BJ (cell line): ENCODE results near the gene OR10P1. TPM values are rescaled to one million over a fixed set of nuclear protein-coding genes. Genes with fewer than 3 reads are reported as not detected.

Experiments used
- CTCF ChIA-PET: fragments of 350-600 bp; formaldehyde crosslinking; extraction: SDS; loops from one replicate; lab custom pipeline; 2021; ENCODE audit warnings: antibody characterized with exemption, inconsistent platforms; lab: Yijun Ruan, JAX
- POLR2A ChIA-PET: fragments of 300-600 bp; sonication (Branson Sonifier 250); formaldehyde crosslinking; extraction: SDS; loops from one replicate; lab custom pipeline; 2021; ENCODE audit warnings: antibody characterized with exemption; lab: Charles Lee
- DNase-seq: peaks from one replicate; pipeline ENCODE4 v3.0.0-alpha.2; 2011; ENCODE audit warnings: low read depth
- H3K27me3 ChIP-seq: 2 replicates; pipeline ENCODE4 v1.6.0; 2011; ENCODE audit warnings: low read length; ENCODE audit not compliant: control insufficient read depth, insufficient read depth
- H3K36me3 ChIP-seq: 2 replicates; pipeline ENCODE4 v1.5.1; 2011; ENCODE audit warnings: low read length; ENCODE audit not compliant: control insufficient read depth, insufficient read depth
- H3K4me3 ChIP-seq: 2 replicates; pipeline ENCODE4 v1.5.1; 2011; ENCODE audit warnings: low read depth, mild to moderate bottlenecking, control low read depth, low read length
- polyA plus RNA-seq: library from polyadenylated mRNA; depleted of rRNA; stranded (reverse); fragments of >200 nt; gene quantifications from 2 replicates; pipeline ENCODE4 v1.2.3, GENCODE V29; 2011
- TF ChIP-seq, protein P1 (sequence below): IDR thresholded peaks from 2 replicates; pipeline ENCODE4 v1.5.1; 2011; ENCODE audit warnings: low read depth, mild to moderate bottlenecking, control low read depth, inconsistent platforms, low read length, moderate library complexity; ENCODE audit not compliant: insufficient read depth

OR10P1 gene
- polyA plus RNA-seq, 1 experiment, result not detected

DNA sequence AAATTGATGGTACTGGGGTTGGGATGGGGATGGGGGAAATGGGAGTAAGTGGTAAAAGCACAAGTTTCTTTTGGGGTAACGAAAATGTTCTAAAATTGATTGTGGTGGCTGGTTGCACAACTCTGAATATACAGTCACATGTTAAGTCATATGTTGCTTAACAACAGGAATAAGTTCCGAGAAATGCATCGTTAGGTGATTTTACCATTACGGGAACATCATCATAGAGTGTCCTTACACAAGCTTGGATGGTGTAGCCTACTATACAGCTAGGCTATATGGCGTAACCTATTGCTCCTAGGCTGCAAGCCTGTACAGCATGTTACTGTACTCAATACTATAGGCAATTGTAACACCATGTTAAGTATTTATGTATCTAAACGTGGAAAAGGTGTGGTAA is 40.0 kb downstream of the OR10P1 start:
- Histone ChIP-seq H3K27me3 (no peaks in the 10 kb centered on the region; the same call in 1 of the 2 replicates), H3K36me3 (no peaks in the 10 kb centered on the region), H3K4me3 (no peak overlapping the region)
- no peak for DNase-seq
- TF ChIP-seq, protein P1, sequence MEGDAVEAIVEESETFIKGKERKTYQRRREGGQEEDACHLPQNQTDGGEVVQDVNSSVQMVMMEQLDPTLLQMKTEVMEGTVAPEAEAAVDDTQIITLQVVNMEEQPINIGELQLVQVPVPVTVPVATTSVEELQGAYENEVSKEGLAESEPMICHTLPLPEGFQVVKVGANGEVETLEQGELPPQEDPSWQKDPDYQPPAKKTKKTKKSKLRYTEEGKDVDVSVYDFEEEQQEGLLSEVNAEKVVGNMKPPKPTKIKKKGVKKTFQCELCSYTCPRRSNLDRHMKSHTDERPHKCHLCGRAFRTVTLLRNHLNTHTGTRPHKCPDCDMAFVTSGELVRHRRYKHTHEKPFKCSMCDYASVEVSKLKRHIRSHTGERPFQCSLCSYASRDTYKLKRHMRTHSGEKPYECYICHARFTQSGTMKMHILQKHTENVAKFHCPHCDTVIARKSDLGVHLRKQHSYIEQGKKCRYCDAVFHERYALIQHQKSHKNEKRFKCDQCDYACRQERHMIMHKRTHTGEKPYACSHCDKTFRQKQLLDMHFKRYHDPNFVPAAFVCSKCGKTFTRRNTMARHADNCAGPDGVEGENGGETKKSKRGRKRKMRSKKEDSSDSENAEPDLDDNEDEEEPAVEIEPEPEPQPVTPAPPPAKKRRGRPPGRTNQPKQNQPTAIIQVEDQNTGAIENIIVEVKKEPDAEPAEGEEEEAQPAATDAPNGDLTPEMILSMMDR, result no peak
- ChIA-PET CTCF (interaction anchor here (1.1 to 1.3 kb wide), 3 partner anchors 21 to 61 kb away, joined by 3 to 12 read pairs (median 3); no protein-coding TSS in a partner anchor), POLR2A (interaction anchor here (0.6 kb wide), 1 partner anchor 21 kb away, joined by 4 read pairs; no protein-coding TSS in a partner anchor)

DNA sequence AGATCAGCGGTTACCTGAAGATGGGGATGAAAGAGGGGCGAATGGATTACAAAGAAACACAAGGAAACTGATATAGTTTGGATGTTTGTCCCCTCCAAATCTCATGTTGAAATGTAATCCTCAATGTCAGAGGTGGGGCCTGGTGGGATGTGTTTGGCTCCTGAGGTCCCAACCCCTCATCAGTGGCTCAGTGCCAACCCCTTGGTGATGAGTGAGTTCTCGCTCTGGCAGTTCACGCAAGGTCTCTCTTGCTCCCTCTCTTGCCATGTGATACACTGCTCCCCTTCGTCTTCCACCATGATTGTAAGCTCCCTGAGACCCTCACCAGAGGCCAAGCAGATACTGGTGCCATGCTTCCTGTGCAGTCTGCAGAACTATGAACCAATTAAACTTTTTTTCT is 43.0 kb downstream of the OR10P1 start:
- POLR2A ChIA-PET, result no interaction called here
- Histone ChIP-seq H3K27me3 (no peaks in the 10 kb centered on the region; the same call in 1 of the 2 replicates), H3K36me3 (no peaks in the 10 kb centered on the region), H3K4me3 (no peak overlapping the region)
- DNase-seq, result no peak
- CTCF ChIA-PET, result interaction anchor here (1.2 kb wide), 1 partner anchor 41 kb away, joined by 4 read pairs; the partner anchor contains the start of gene RDH5
- TF ChIP-seq, protein P1, result no peak

DNA sequence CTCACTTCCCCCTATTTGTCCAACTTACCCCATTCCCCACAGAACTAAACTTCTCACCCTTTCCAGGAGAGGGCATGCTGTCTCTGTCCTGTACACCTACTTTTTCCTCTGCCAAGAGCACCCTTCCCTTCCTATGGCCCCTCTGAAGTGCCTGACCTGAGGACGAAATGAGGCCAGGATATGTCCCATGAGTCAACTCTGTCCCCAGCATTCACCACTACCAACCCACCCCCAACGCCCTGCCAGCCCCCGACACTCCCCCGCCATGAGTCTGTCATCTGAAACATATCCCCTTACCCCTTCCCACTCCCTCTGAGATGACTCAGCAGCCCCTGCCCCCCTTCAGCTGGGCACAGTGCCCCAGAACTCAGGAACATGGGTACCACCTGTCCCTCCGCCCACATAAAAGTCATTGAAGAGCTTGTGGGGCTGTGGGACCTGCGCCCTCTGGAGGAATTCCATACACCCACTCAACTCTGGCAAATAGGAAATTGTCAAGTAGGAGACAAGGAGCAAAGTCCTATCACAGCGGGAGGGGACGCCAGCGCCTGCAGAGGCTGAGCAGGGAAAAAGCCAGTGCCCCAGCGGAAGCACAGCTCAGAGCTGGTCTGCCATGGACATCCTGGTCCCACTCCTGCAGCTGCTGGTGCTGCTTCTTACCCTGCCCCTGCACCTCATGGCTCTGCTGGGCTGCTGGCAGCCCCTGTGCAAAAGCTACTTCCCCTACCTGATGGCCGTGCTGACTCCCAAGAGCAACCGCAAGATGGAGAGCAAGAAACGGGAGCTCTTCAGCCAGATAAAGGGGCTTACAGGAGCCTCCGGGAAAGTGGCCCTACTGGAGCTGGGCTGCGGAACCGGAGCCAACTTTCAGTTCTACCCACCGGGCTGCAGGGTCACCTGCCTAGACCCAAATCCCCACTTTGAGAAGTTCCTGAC is 44.7 kb downstream of the OR10P1 start:
- TF ChIP-seq, protein P1, result peak; percentile 48
- Histone ChIP-seq H3K36me3 (no peaks in the 10 kb centered on the region), H3K4me3 (no peak overlapping the region), H3K27me3 (no peaks in the 10 kb centered on the region; the same call in 1 of the 2 replicates)
- DNase-seq, result no peak
- ChIA-PET CTCF (interaction anchor here (0.8 to 2.8 kb wide), 14 partner anchors 11 to 276 kb away, joined by 3 to 24 read pairs (median 4); partner anchors contain the start of genes BLOC1S1 and RDH5), POLR2A (no interaction called here)

DNA sequence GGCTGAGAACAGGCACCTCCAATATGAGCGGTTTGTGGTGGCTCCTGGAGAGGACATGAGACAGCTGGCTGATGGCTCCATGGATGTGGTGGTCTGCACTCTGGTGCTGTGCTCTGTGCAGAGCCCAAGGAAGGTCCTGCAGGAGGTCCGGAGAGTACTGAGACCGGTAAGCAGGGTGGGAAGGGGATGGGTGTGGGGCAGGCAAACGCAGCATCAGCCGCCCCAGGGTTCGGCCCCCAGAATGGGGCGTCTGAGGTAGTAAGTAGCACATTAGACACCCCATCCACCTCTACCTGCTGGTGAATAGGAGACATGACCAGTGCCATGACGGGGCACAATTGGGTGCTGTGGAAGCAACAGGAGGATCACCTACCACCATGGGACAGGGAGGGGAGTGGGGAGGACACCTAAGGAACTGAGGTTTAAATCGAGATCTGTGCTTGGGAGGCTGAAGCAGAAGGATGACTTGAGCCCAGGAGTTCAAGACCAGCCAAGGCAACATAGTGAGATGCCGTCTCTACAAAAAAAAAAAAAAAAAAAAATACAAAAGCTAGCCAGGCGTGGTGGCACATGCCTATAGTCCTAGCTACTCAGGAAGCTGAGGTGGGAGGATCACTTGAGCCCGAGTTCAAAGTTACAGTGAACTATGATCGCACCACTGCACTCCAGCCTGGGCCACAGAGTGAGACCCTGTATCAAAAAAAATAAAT is 45.5 kb downstream of the OR10P1 start:
- CTCF ChIA-PET, result interaction anchor here (0.8 to 2.8 kb wide), 14 partner anchors 9 to 275 kb away, joined by 3 to 24 read pairs (median 4); partner anchors contain the start of genes BLOC1S1 and RDH5
- POLR2A ChIA-PET, result no interaction called here
- Histone ChIP-seq H3K4me3 (no peak overlapping the region), H3K36me3 (no peaks in the 10 kb centered on the region), H3K27me3 (no peaks in the 10 kb centered on the region; the same call in 1 of the 2 replicates)
- no peak for DNase-seq
- TF ChIP-seq, protein P1, result no peak

DNA sequence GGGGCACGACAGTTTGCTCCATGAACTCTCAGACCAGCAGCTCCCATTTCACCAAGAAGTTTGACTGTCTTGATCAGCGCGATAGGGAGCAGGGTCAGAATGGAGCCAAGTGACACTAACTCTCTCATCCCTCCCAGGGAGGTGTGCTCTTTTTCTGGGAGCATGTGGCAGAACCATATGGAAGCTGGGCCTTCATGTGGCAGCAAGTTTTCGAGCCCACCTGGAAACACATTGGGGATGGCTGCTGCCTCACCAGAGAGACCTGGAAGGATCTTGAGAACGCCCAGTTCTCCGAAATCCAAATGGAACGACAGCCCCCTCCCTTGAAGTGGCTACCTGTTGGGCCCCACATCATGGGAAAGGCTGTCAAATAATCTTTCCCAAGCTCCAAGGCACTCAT is 47.0 kb downstream of the OR10P1 start:
- no peak for DNase-seq
- POLR2A ChIA-PET, result no interaction called here
- Histone ChIP-seq H3K27me3 (no peaks in the 10 kb centered on the region; the same call in 1 of the 2 replicates), H3K4me3 (no peak overlapping the region), H3K36me3 (no peaks in the 10 kb centered on the region)
- TF ChIP-seq, protein P1, result no peak
- CTCF ChIA-PET, result interaction anchor here (0.8 to 2.8 kb wide), 5 partner anchors 10 to 53 kb away, joined by 3 to 24 read pairs (median 3); partner anchors contain the start of gene RDH5
